Measurements from ENCODE around the gene C6. TPM values are rescaled to one million over a fixed set of nuclear protein-coding genes. Genes with fewer than 3 reads are reported as not detected.

C6 gene
- total and polyA plus RNA-seq, 4 donors = 125 to 916 (median 269) TPM

- peak overlapping the region; percentile 55 to 73 for H3K27ac ChIP-seq (ENCODE audit: low read depth in 1 of 2, low read length in 2 of 2)
- H3K9ac ChIP-seq (ENCODE audit: low read depth in 1 of 2, low read length in 2 of 2) = peak overlapping the region in 1 of 2 donors; percentile 60
- WGBS = 17% methylated on average over 5 of the region's 5 CpGs
- peak; percentile 31 to 67 for TF ChIP-seq RAD21 (IDR thresholded peaks at IDR 0.05)
- TF ChIP-seq GABPA (IDR thresholded peaks at IDR 0.05 in 1 of 2, conservative IDR thresholded peaks at IDR 0.05 in 1 of 2) = peak in 1 of 2 donors; percentile 13
- peak; percentile 21 for TF ChIP-seq REST (IDR thresholded peaks at IDR 0.05)
- TF ChIP-seq HNF4A (conservative IDR thresholded peaks at IDR 0.05) = peak; percentile 68 to 80
- peak; percentile 93 for TF ChIP-seq FOXA1 (IDR thresholded peaks at IDR 0.05)
- TF ChIP-seq ZBTB33 (IDR thresholded peaks at IDR 0.05) = peak; percentile 27
- TF ChIP-seq MAX (IDR thresholded peaks at IDR 0.05) = peak; percentile 73
- TF ChIP-seq JUND (IDR thresholded peaks at IDR 0.05) = peak; percentile 62 to 76
- peak; percentile 66 for TF ChIP-seq HNF4G (IDR thresholded peaks at IDR 0.05)
- no peak for TF ChIP-seq CTCF (IDR thresholded peaks at IDR 0.05; ENCODE audit: low read depth, low read length, missing input control)
- TF ChIP-seq TAF1 (conservative IDR thresholded peaks at IDR 0.05) = peak; percentile 92
- peak in 1 of 2 donors; percentile 42 for TF ChIP-seq EGR1 (IDR thresholded peaks at IDR 0.05; ENCODE audit: low read depth in 2 of 2)
- TF ChIP-seq SP1 (IDR thresholded peaks at IDR 0.05) = peak; percentile 97
- TF ChIP-seq YY1 (IDR thresholded peaks at IDR 0.05) = peak; percentile 37
- peak; percentile 76 for TF ChIP-seq ATF3 (IDR thresholded peaks at IDR 0.05)
- peak; percentile 98 for TF ChIP-seq NR2F2 (IDR thresholded peaks at IDR 0.05)
- peak; percentile 69 to 84 for TF ChIP-seq RXRA (IDR thresholded peaks at IDR 0.05)
- peak; percentile 96 for TF ChIP-seq FOXA2 (IDR thresholded peaks at IDR 0.05)
- peak overlapping the region in 1 of 3 donors; percentile 24 for H3K4me3 ChIP-seq (ENCODE audit: low read depth in 1 of 3, low read length in 3 of 3)
- peak; percentile 74 for DNase-seq (ENCODE audit: low spot score)
- no peaks in the 10 kb centered on the region for H3K27me3 ChIP-seq (ENCODE audit: control insufficient read depth in 4 of 4, insufficient read depth in 4 of 4, low read length in 3 of 4)
- H3K36me3 ChIP-seq (ENCODE audit: control insufficient read depth in 4 of 4, insufficient read depth in 3 of 4, low read depth in 1 of 4, low read length in 3 of 4) = peaks cover 2 to 29% (median 18%) of the 10 kb centered on the region in 4 donors
- H3K9me3 ChIP-seq (ENCODE audit: control insufficient read depth in 4 of 4, low read length in 3 of 4) = no peaks in the 10 kb centered on the region
- H3K4me1 ChIP-seq (ENCODE audit: control insufficient read depth in 4 of 4, insufficient read depth in 4 of 4, low read length in 3 of 4) = peaks cover 5 to 39% (median 24%) of the 10 kb centered on the region in 4 donors
Observed at GRCh38 chr5:41193456-41194205, 19.7 kb downstream of the C6 start.
